ENCODE measurements around the gene IL23A.

DNA sequence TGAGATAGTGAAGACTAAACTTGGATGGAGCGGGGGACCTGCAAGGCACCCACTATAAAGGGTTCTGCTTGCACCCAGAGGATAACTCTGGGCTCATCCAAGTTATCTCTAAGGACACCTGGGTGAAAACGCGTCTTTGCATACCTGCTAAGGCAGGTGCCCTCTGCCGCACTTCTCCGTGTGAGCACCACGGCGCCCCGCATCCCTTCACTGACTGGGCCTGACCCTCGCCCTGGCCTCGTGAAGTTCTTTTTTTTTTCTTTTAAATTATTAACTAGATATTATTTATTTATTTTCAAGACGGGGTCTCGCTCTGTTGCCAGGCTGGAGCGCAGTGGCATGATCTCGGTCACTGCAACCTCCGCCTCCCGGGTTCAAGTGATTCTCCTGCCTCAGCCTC, 43.9 kb downstream of the IL23A start:
- no peak for TF ChIP-seq CTCF (conservative IDR thresholded peaks at IDR 0.05; ENCODE audit: low read length)
- no peak for TF ChIP-seq EZH2phosphoT487 (IDR thresholded peaks at IDR 0.05; ENCODE audit: borderline replicate concordance, low read depth, low read length)

Data from OCI-LY7 (cell line).